IPS DF 6.9 (cell line): ENCODE results near the gene TCTA.

Source experiments
- DNase-seq: peaks from one replicate; pipeline ENCODE4 v3.0.0-alpha.2; 2013; ENCODE audit warnings: low read depth, low spot score
- H3K27ac ChIP-seq: one replicate; pipeline ENCODE4 v1.5.1; 2013; ENCODE audit warnings: low read length, control low read depth
- H3K27me3 ChIP-seq: 2 replicates; pipeline ENCODE4 v1.6.1; 2013; ENCODE audit warnings: mild to moderate bottlenecking, low read length; ENCODE audit not compliant: control insufficient read depth, insufficient read depth
- H3K36me3 ChIP-seq: 2 replicates; pipeline ENCODE4 v1.6.1; 2013; ENCODE audit warnings: low read length; ENCODE audit not compliant: control insufficient read depth, insufficient read depth
- H3K4me1 ChIP-seq: 2 replicates; pipeline ENCODE4 v1.6.1; 2013; ENCODE audit warnings: low read length; ENCODE audit not compliant: control insufficient read depth, insufficient read depth
- H3K4me3 ChIP-seq: 2 replicates; pipeline ENCODE4 v1.5.1; 2013; ENCODE audit warnings: mild to moderate bottlenecking, low read length
- H3K9me3 ChIP-seq: 2 replicates; pipeline ENCODE4 v1.6.1; 2013; ENCODE audit warnings: low read length, inconsistent platforms; ENCODE audit not compliant: control insufficient read depth, insufficient read depth
- WGBS: extraction: QIAGEN DNeasy Blood & Tissue Kit; methylation state at CpG from one replicate; pipeline ENCODE4 v1.1.7; 2013; ENCODE audit warnings: mixed read lengths, missing lambda C conversion rate; ENCODE audit not compliant: insufficient read length, insufficient coverage; 5-methylcytosine and 5-hydroxymethylcytosine counted together

Gene TCTA

GRCh38 chr3:49460188-49460890, 48.1 kb downstream of the TCTA start:
- no peak for DNase-seq
- Histone ChIP-seq H3K27me3 (no peaks in the 10 kb centered on the region), H3K36me3 (no peaks in the 10 kb centered on the region), H3K9me3 (no peaks in the 10 kb centered on the region), H3K4me1 (peaks cover 20% of the 10 kb centered on the region), H3K27ac (no peak overlapping the region), H3K4me3 (no peak overlapping the region)
- no CpG with 5 or more reads among the region's 2 CpGs for WGBS

- DNase-seq = no peak
Measured at GRCh38 chr3:49460956-49461355, 48.7 kb downstream of the TCTA start.

GRCh38 chr3:49461443-49462171, 49.4 kb downstream of the TCTA start:
- no peak overlapping the region for H3K27ac ChIP-seq
- peaks cover 20% of the 10 kb centered on the region for H3K4me1 ChIP-seq
- H3K9me3 ChIP-seq = no peaks in the 10 kb centered on the region
- no peaks in the 10 kb centered on the region for H3K27me3 ChIP-seq
- H3K36me3 ChIP-seq = no peaks in the 10 kb centered on the region
- DNase-seq = no peak
- H3K4me3 ChIP-seq = no peak overlapping the region
- no CpG with 5 or more reads among the region's 1 CpG for WGBS

More at GRCh38 chr3:49460956-49461355, 48.7 kb downstream of the TCTA start:
- no peaks in the 10 kb centered on the region for H3K36me3 ChIP-seq
- WGBS = no CpG with 5 or more reads among the region's 4 CpGs
- H3K4me3 ChIP-seq = no peak overlapping the region
- H3K27me3 ChIP-seq = no peaks in the 10 kb centered on the region
- peaks cover 20% of the 10 kb centered on the region for H3K4me1 ChIP-seq
- no peaks in the 10 kb centered on the region for H3K9me3 ChIP-seq
- no peak overlapping the region for H3K27ac ChIP-seq

- Histone ChIP-seq H3K27me3 (no peaks in the 10 kb centered on the region), H3K36me3 (no peaks in the 10 kb centered on the region), H3K9me3 (no peaks in the 10 kb centered on the region), H3K27ac (no peak overlapping the region), H3K4me1 (peaks cover 20% of the 10 kb centered on the region), H3K4me3 (no peak overlapping the region)
- DNase-seq = no peak
- whole genome bisulfite sequencing = no CpG with 5 or more reads among the region's 3 CpGs
Measured at GRCh38 chr3:49462222-49462621, 50.0 kb downstream of the TCTA start.

GRCh38 chr3:49465270-49466034, 53.2 kb downstream of the TCTA start:
- no peak for DNase-seq
- no peaks in the 10 kb centered on the region for H3K9me3 ChIP-seq
- H3K36me3 ChIP-seq = no peaks in the 10 kb centered on the region
- H3K27ac ChIP-seq = no peak overlapping the region
- no peaks in the 10 kb centered on the region for H3K27me3 ChIP-seq
- no peak overlapping the region for H3K4me3 ChIP-seq
- peaks cover 6% of the 10 kb centered on the region for H3K4me1 ChIP-seq
- WGBS = no CpG with 5 or more reads among the region's 18 CpGs
